RPMI7951 (cell line): ENCODE data around the gene SFT2D2. TPM values are rescaled to one million over a fixed set of nuclear protein-coding genes. Genes with fewer than 3 reads are reported as not detected.

Experiments used
- DNase-seq: peaks from one replicate; pipeline ENCODE4 v3.0.0-alpha.2; 2012; ENCODE audit warnings: low read depth
- total RNA-seq: library from RNA; depleted of rRNA; stranded (reverse); fragments of >200 nt; shearing (Covaris generic); gene quantifications from 2 replicates; pipeline ENCODE4 v1.2.3, GENCODE V29; 2014

Gene SFT2D2
- total RNA-seq, 1 experiment from 2014 or later, result 23.2 TPM

- DNase-seq, result no peak
These were observed 39.8 kb downstream of the SFT2D2 start for GRCh38 chr1:168265596-168265995.

- peak; percentile 82 for DNase-seq
These were observed 40.9 kb downstream of the SFT2D2 start for GRCh38 chr1:168266644-168267186.

GRCh38 chr1:168271636-168272035, 45.8 kb downstream of the SFT2D2 start:
- no peak for DNase-seq

- DNase-seq, result no peak
These were observed 47.8 kb downstream of the SFT2D2 start for GRCh38 chr1:168273575-168273974.

- DNase-seq, result no peak
These were observed 53.4 kb downstream of the SFT2D2 start for GRCh38 chr1:168279253-168279652.

GRCh38 chr1:168280296-168280927, 54.6 kb downstream of the SFT2D2 start, which contains the start of gene TBX19:
TBX19 (plus strand) TSS chr1:168280877; CDS start chr1:168281091, 214 bp downstream.
- DNase-seq, result no peak

- no peak for DNase-seq
These were observed 56.0 kb downstream of the SFT2D2 start for GRCh38 chr1:168281603-168282325.

GRCh38 chr1:168285521-168285790, 59.7 kb downstream of the SFT2D2 start:
- DNase-seq, result no peak

- DNase-seq, result no peak
These were observed 60.4 kb downstream of the SFT2D2 start for GRCh38 chr1:168285971-168286927.

GRCh38 chr1:168287237-168287664, 61.4 kb downstream of the SFT2D2 start:
- DNase-seq, result peak; percentile 55

- DNase-seq, result no peak
These were observed 62.7 kb downstream of the SFT2D2 start for GRCh38 chr1:168288311-168289052.

- no peak for DNase-seq
These were observed 65.5 kb downstream of the SFT2D2 start for GRCh38 chr1:168291222-168291837.

- DNase-seq, result no peak
These were observed 67.6 kb downstream of the SFT2D2 start for GRCh38 chr1:168293356-168293755.

GRCh38 chr1:168295411-168296114, 69.8 kb downstream of the SFT2D2 start:
- DNase-seq, result no peak

- DNase-seq, result no peak
These were observed 71.4 kb downstream of the SFT2D2 start for GRCh38 chr1:168297019-168297730.

GRCh38 chr1:168298446-168298845, 72.6 kb downstream of the SFT2D2 start:
- DNase-seq, result no peak

GRCh38 chr1:168300626-168301025, 74.8 kb downstream of the SFT2D2 start:
- DNase-seq, result no peak

GRCh38 chr1:168301664-168302320, 76.0 kb downstream of the SFT2D2 start:
- DNase-seq, result peak; percentile 89
